NCI-H524 (cell line): ENCODE measurements around the gene CCDC59.
"Not testable (repeated sequence)": the region's sequence is repeated elsewhere in the genome, so short reads cannot be mapped to it uniquely, and the experiment has no call there.

Source experiments
- DNase-seq, 2 experiments: peaks; one replicate each; lab custom pipeline; 2025; lab: John Stamatoyannopoulos, UW

Gene CCDC59

GRCh38 chr12:82358200-82359114 lies at the start of gene CCDC59, which contains the start of gene METTL25:
TSS of gene CCDC59 (minus strand) at chr12:82358387. CDS start at chr12:82358376, 11 bp downstream.
TSS of gene METTL25 (plus strand) at chr12:82358529. CDS start at chr12:82358566, 37 bp downstream.
- DNase-seq, result peak; percentile 93 to 96

GRCh38 chr12:82407481-82407880 lies 49.3 kb upstream of the CCDC59 start:
- DNase-seq, result no peak

- DNase-seq, result no peak
These were observed 48.5 kb upstream of the CCDC59 start for GRCh38 chr12:82406651-82407050.

- no peak for DNase-seq
These were observed 42.6 kb upstream of the CCDC59 start for GRCh38 chr12:82400819-82401218.

GRCh38 chr12:82398879-82399278 lies 40.7 kb upstream of the CCDC59 start:
- DNase-seq, result no peak

- peak; percentile 1 to 34 for DNase-seq
These were observed 25.9 kb upstream of the CCDC59 start for GRCh38 chr12:82383930-82384552.

- DNase-seq, result no peak
These were observed 20.8 kb upstream of the CCDC59 start for GRCh38 chr12:82378997-82379396.

- no peak for DNase-seq
These were observed 17.0 kb upstream of the CCDC59 start for GRCh38 chr12:82375201-82375600.

- DNase-seq, result peak; percentile 73 to 88
These were observed 8.0 kb upstream of the CCDC59 start for GRCh38 chr12:82366197-82366596.

GRCh38 chr12:82363990-82364389 lies 5.8 kb upstream of the CCDC59 start:
- no peak for DNase-seq

- DNase-seq, result no peak
These were observed 3.3 kb upstream of the CCDC59 start for GRCh38 chr12:82361461-82361915.

- DNase-seq, result not testable (repeated sequence)
These were observed 2.6 kb upstream of the CCDC59 start for GRCh38 chr12:82360834-82361233.

- DNase-seq, result peak; percentile 24 to 51
These were observed 910 bp upstream of the CCDC59 start for GRCh38 chr12:82359115-82359478.

GRCh38 chr12:82357845-82358199 lies 365 bp downstream of the CCDC59 start:
- no peak for DNase-seq

- no peak for DNase-seq
These were observed 847 bp downstream of the CCDC59 start for GRCh38 chr12:82357340-82357739.

GRCh38 chr12:82351390-82351789 lies 6.8 kb downstream of the CCDC59 start:
- DNase-seq, result no peak

- DNase-seq, result no peak
These were observed 8.0 kb downstream of the CCDC59 start for GRCh38 chr12:82350161-82350560.

GRCh38 chr12:82329508-82329907 lies 28.7 kb downstream of the CCDC59 start:
- DNase-seq, result peak; percentile 26 to 74

- DNase-seq, result no peak
These were observed 30.3 kb downstream of the CCDC59 start for GRCh38 chr12:82327861-82328260.

- peak; percentile 8 to 25 for DNase-seq
These were observed 31.2 kb downstream of the CCDC59 start for GRCh38 chr12:82326905-82327503.

- DNase-seq, result no peak
These were observed 32.4 kb downstream of the CCDC59 start for GRCh38 chr12:82325540-82326336.

- DNase-seq, result no peak
These were observed 38.9 kb downstream of the CCDC59 start for GRCh38 chr12:82319276-82319675.
